WTC11 (cell line): ENCODE measurements around the gene CADM1. TPM values are rescaled to one million over a fixed set of nuclear protein-coding genes. Genes with fewer than 3 reads are reported as not detected.

Experiments used
- ATAC-seq: fragments of 200-7000 bp; cut with Tn5 transposase; 2 replicates; pipeline ENCODE4 v1.10.0; 2021; ENCODE audit warnings: mild to moderate bottlenecking, moderate library complexity
- CTCF ChIA-PET: fragments of 300-600 bp; sonication (Branson Sonifier 250); formaldehyde crosslinking; loops from one replicate; lab custom pipeline; 2021; ENCODE audit warnings: antibody characterized with exemption; lab: Charles Lee
- POLR2A ChIA-PET: fragments of 350-600 bp; sonication (Branson Sonifier 250); formaldehyde crosslinking; loops from one replicate; lab custom pipeline; 2021; ENCODE audit warnings: antibody characterized with exemption; lab: Charles Lee
- DNase-seq: peaks from one replicate; pipeline ENCODE4 v3.0.0; 2021; ENCODE audit warnings: low spot score
- H3K27ac Mint-ChIP-seq: 2 replicates; pipeline ENCODE4 v1.8.0; 2021; ENCODE audit warnings: mixed read lengths
- H3K27me3 Mint-ChIP-seq: 2 replicates; pipeline ENCODE4 v1.8.0; 2021; ENCODE audit warnings: low read depth, mild to moderate bottlenecking, moderate library complexity, mixed read lengths
- H3K36me3 Mint-ChIP-seq: 2 replicates; pipeline ENCODE4 v1.8.0; 2021; ENCODE audit warnings: mixed read lengths
- H3K4me1 Mint-ChIP-seq: 2 replicates; pipeline ENCODE4 v1.8.0; 2022; ENCODE audit warnings: mixed read lengths
- H3K4me3 Mint-ChIP-seq: 2 replicates; pipeline ENCODE4 v1.8.0; 2021; ENCODE audit warnings: mild to moderate bottlenecking, moderate library complexity, mixed read lengths
- H3K9me3 Mint-ChIP-seq: 2 replicates; pipeline ENCODE4 v1.8.0; 2021; ENCODE audit warnings: mixed read lengths
- ATF1 ChIP-seq: sonication (generic); formaldehyde crosslinking; IDR thresholded peaks from 2 replicates; pipeline ENCODE4 v1.8.1; 2023; ENCODE audit warnings: mild to moderate bottlenecking, moderate library complexity, missing genetic modification reagents
- CDX4 ChIP-seq: fragments of 250-450 bp; sonication (Bioruptor Pico); IDR thresholded peaks from 2 replicates; pipeline ENCODE4 v1.9.0; 2021; ENCODE audit warnings: moderate library complexity, mild to moderate bottlenecking, inconsistent platforms, borderline replicate concordance
- FOXJ3 ChIP-seq: sonication (generic); formaldehyde crosslinking; IDR thresholded peaks from 2 replicates; pipeline ENCODE4 v1.9.0; 2021; ENCODE audit warnings: missing genetic modification reagents, mild to moderate bottlenecking, borderline replicate concordance
- IRF1 ChIP-seq: sonication (generic); formaldehyde crosslinking; IDR thresholded peaks from 2 replicates; pipeline ENCODE4 v1.8.0; 2023; ENCODE audit warnings: missing genetic modification reagents
- JUN ChIP-seq: sonication (generic); formaldehyde crosslinking; IDR thresholded peaks from 2 replicates; pipeline ENCODE4 v1.8.0; 2023; ENCODE audit warnings: mild to moderate bottlenecking, missing genetic modification reagents
- MXD4 ChIP-seq: fragments of 250-450 bp; sonication (Bioruptor Pico); IDR thresholded peaks from 2 replicates; pipeline ENCODE4 v1.8.0; 2021; ENCODE audit warnings: mild to moderate bottlenecking, moderate library complexity, borderline replicate concordance
- MYBL2 ChIP-seq: sonication (generic); formaldehyde crosslinking; IDR thresholded peaks from 2 replicates; pipeline ENCODE4 v1.8.1; 2023; ENCODE audit warnings: mild to moderate bottlenecking, moderate library complexity, missing genetic modification reagents
- NFE2L1 ChIP-seq: sonication (generic); formaldehyde crosslinking; IDR thresholded peaks from 2 replicates; pipeline ENCODE4 v1.8.1; 2023; ENCODE audit warnings: missing genetic modification reagents
- NR3C1 ChIP-seq: sonication (generic); formaldehyde crosslinking; conservative IDR thresholded peaks from 2 replicates; pipeline ENCODE4 v1.8.1; 2023; ENCODE audit warnings: low read depth, mild to moderate bottlenecking, missing genetic modification reagents
- OVOL2 ChIP-seq: fragments of 250-450 bp; sonication (Bioruptor Pico); IDR thresholded peaks from 2 replicates; pipeline ENCODE4 v1.9.0; 2021; ENCODE audit warnings: mild to moderate bottlenecking, borderline replicate concordance
- PRDM15 ChIP-seq: sonication (generic); formaldehyde crosslinking; IDR thresholded peaks from 2 replicates; pipeline ENCODE4 v1.8.0; 2022; ENCODE audit warnings: missing genetic modification reagents
- ZNF138 ChIP-seq: sonication (generic); formaldehyde crosslinking; conservative IDR thresholded peaks from 2 replicates; pipeline ENCODE4 v1.8.1; 2022; ENCODE audit warnings: mild to moderate bottlenecking, moderate library complexity, missing genetic modification reagents
- ZNF232 ChIP-seq: sonication (generic); formaldehyde crosslinking; IDR thresholded peaks from 2 replicates; pipeline ENCODE4 v1.8.0; 2022; ENCODE audit warnings: mild to moderate bottlenecking, missing genetic modification reagents
- ZNF281 ChIP-seq: sonication (generic); formaldehyde crosslinking; IDR thresholded peaks from 2 replicates; pipeline ENCODE4 v1.8.0; 2023; ENCODE audit warnings: mild to moderate bottlenecking, missing genetic modification reagents
- ZNF671 ChIP-seq: fragments of 250-450 bp; sonication (Bioruptor Pico); IDR thresholded peaks from 2 replicates; pipeline ENCODE4 v1.8.0; 2021; ENCODE audit warnings: mild to moderate bottlenecking
- total RNA-seq: library from RNA; stranded (reverse); gene quantifications from 3 replicates; pipeline ENCODE4 v1.2.3, GENCODE V29; 2021
- TF ChIP-seq, protein P1 (sequence below): sonication (generic); formaldehyde crosslinking; IDR thresholded peaks from 2 replicates; pipeline ENCODE4 v1.8.1; 2023; ENCODE audit warnings: mild to moderate bottlenecking, missing genetic modification reagents, moderate library complexity
- TF ChIP-seq, protein P2 (sequence below): sonication (generic); formaldehyde crosslinking; IDR thresholded peaks from 2 replicates; pipeline ENCODE4 v1.8.1; 2023; ENCODE audit warnings: mild to moderate bottlenecking, missing genetic modification reagents, borderline replicate concordance

CADM1 gene
- total RNA-seq, 1 experiment from 2014 or later = 26.8 TPM

- TF ChIP-seq, protein P1, sequence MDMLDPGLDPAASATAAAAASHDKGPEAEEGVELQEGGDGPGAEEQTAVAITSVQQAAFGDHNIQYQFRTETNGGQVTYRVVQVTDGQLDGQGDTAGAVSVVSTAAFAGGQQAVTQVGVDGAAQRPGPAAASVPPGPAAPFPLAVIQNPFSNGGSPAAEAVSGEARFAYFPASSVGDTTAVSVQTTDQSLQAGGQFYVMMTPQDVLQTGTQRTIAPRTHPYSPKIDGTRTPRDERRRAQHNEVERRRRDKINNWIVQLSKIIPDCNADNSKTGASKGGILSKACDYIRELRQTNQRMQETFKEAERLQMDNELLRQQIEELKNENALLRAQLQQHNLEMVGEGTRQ = no peak
- TF ChIP-seq FOXJ3 (CRISPR knock-in tag) (no peak), NR3C1 (CRISPR knock-in tag) (no peak), MYBL2 (CRISPR knock-in tag) (no peak), MXD4 (no peak), JUN (CRISPR knock-in tag) (no peak), NFE2L1 (CRISPR knock-in tag) (no peak)
Measured at GRCh38 chr11:115550291-115551059, 46.3 kb upstream of the CADM1 start (continued).

- peaks cover 37% of the 10 kb centered on the region for H3K4me1 Mint-ChIP-seq
- CTCF ChIA-PET = interaction anchor here (0.8 to 2.8 kb wide), 6 partner anchors 15 to 214 kb away, joined by 3 to 10 read pairs (median 3); no protein-coding TSS in a partner anchor
- peak overlapping the region; percentile 62; the same call in 1 of the 2 replicates for H3K27ac Mint-ChIP-seq
- no peaks in the 10 kb centered on the region for H3K36me3 Mint-ChIP-seq
- no peaks in the 10 kb centered on the region for H3K9me3 Mint-ChIP-seq
- DNase-seq = peak; percentile 66
- TF ChIP-seq OVOL2 (CRISPR knock-in tag) (no peak), PRDM15 (CRISPR knock-in tag) (no peak), ZNF232 (CRISPR knock-in tag) (no peak), IRF1 (CRISPR knock-in tag) (no peak)
- peak; percentile 94 for ATAC-seq
- H3K4me3 Mint-ChIP-seq = peak overlapping the region; percentile 26
- POLR2A ChIA-PET = interaction anchor here (1.0 kb wide), 1 partner anchor 32 kb away, joined by 3 read pairs; no protein-coding TSS in a partner anchor
- no peaks in the 10 kb centered on the region; the same call in 1 of the 2 replicates for H3K27me3 Mint-ChIP-seq
Measured at GRCh38 chr11:115548878-115549528, 44.8 kb upstream of the CADM1 start.

DNA sequence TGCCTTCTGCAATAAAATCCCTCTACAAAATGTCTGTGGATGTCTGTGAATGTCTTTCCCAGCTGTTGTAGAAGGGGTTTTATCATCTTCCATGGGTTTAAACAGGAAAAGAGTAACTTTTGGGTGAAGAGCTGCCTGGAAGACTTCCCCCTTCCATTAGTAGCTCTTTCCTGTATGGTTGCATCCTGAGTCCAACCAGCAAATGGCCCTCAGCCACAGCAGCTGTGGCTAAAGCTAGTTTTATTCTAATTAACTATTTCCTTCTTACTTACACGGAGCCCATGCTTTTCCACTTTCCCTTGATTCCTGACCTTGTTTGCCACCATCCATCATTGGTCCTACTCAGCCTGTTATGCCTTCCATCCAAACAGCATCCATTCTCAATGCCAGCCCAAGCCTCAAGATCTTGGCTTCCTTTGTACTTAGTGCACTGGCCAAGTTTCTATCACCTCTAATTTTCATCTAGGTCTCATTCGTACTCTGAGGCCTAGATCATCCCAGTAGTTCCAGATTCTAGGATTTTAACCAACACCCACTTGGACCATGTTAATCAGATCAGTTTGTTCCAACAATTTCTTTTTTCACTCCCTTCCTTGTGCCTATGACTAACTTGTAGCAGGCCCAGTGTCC, 41.5 kb upstream of the CADM1 start:
- CTCF ChIA-PET = interaction anchor here (1.5 kb wide), 1 partner anchor 15 kb away, joined by 3 read pairs; no protein-coding TSS in a partner anchor
- Mint-ChIP-seq H3K4me3 (no peak overlapping the region), H3K27ac (no peak overlapping the region), H3K36me3 (no peaks in the 10 kb centered on the region), H3K27me3 (no peaks in the 10 kb centered on the region; the same call in 1 of the 2 replicates), H3K9me3 (no peaks in the 10 kb centered on the region), H3K4me1 (peaks cover 29% of the 10 kb centered on the region)
- DNase-seq (no peak), ATAC-seq (no peak)
- POLR2A ChIA-PET = no interaction called here
- TF ChIP-seq CDX4 = no peak
- TF ChIP-seq, protein P2, sequence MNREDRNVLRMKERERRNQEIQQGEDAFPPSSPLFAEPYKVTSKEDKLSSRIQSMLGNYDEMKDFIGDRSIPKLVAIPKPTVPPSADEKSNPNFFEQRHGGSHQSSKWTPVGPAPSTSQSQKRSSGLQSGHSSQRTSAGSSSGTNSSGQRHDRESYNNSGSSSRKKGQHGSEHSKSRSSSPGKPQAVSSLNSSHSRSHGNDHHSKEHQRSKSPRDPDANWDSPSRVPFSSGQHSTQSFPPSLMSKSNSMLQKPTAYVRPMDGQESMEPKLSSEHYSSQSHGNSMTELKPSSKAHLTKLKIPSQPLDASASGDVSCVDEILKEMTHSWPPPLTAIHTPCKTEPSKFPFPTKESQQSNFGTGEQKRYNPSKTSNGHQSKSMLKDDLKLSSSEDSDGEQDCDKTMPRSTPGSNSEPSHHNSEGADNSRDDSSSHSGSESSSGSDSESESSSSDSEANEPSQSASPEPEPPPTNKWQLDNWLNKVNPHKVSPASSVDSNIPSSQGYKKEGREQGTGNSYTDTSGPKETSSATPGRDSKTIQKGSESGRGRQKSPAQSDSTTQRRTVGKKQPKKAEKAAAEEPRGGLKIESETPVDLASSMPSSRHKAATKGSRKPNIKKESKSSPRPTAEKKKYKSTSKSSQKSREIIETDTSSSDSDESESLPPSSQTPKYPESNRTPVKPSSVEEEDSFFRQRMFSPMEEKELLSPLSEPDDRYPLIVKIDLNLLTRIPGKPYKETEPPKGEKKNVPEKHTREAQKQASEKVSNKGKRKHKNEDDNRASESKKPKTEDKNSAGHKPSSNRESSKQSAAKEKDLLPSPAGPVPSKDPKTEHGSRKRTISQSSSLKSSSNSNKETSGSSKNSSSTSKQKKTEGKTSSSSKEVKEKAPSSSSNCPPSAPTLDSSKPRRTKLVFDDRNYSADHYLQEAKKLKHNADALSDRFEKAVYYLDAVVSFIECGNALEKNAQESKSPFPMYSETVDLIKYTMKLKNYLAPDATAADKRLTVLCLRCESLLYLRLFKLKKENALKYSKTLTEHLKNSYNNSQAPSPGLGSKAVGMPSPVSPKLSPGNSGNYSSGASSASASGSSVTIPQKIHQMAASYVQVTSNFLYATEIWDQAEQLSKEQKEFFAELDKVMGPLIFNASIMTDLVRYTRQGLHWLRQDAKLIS (CRISPR knock-in tag) = no peak
- no peak for TF ChIP-seq ZNF281 (CRISPR knock-in tag)
- no peak for TF ChIP-seq ZNF138 (CRISPR knock-in tag)
- TF ChIP-seq MYBL2 (CRISPR knock-in tag) = no peak
- TF ChIP-seq NR3C1 (CRISPR knock-in tag) = no peak
- no peak for TF ChIP-seq ZNF232 (CRISPR knock-in tag)
- no peak for TF ChIP-seq ATF1 (CRISPR knock-in tag)
- TF ChIP-seq ZNF671 (CRISPR knock-in tag) = no peak
